Measurements from ENCODE around the gene ADAM22.

Gene ADAM22

DNA sequence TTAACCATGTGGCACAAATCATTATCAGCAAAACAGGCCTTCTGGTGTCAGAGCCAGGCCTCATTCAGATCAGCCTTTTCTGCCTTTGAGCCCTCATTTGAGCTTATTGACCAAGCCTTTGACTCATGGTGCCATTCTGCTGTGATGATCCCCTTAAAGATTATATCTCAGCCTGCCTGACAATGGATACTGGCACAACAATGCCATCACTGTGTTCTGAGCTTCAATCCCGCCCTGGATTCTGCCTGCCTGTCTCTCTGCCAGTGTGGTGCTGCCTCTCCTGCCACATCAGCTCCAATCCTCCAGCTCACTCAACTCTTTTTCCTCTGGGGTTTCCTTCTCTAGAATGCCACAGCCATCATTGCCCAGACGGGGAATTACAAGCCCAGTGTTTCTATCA is 233.2 kb downstream of the ADAM22 start:
- no peaks in the 10 kb centered on the region for H3K27me3 Mint-ChIP-seq (ENCODE audit: low read depth)
- H3K4me1 Mint-ChIP-seq: no peaks in the 10 kb centered on the region
- no peak overlapping the region for H3K27ac Mint-ChIP-seq
- H3K9me3 Mint-ChIP-seq: no peaks in the 10 kb centered on the region
- TF ChIP-seq, protein P1, sequence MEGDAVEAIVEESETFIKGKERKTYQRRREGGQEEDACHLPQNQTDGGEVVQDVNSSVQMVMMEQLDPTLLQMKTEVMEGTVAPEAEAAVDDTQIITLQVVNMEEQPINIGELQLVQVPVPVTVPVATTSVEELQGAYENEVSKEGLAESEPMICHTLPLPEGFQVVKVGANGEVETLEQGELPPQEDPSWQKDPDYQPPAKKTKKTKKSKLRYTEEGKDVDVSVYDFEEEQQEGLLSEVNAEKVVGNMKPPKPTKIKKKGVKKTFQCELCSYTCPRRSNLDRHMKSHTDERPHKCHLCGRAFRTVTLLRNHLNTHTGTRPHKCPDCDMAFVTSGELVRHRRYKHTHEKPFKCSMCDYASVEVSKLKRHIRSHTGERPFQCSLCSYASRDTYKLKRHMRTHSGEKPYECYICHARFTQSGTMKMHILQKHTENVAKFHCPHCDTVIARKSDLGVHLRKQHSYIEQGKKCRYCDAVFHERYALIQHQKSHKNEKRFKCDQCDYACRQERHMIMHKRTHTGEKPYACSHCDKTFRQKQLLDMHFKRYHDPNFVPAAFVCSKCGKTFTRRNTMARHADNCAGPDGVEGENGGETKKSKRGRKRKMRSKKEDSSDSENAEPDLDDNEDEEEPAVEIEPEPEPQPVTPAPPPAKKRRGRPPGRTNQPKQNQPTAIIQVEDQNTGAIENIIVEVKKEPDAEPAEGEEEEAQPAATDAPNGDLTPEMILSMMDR (IDR thresholded peaks at IDR 0.05; ENCODE audit: unreplicated experiment in 3 of 3): no peak
- no peak overlapping the region for H3K4me3 Mint-ChIP-seq
- no peaks in the 10 kb centered on the region for H3K36me3 Mint-ChIP-seq (ENCODE audit: low read depth)

DNA sequence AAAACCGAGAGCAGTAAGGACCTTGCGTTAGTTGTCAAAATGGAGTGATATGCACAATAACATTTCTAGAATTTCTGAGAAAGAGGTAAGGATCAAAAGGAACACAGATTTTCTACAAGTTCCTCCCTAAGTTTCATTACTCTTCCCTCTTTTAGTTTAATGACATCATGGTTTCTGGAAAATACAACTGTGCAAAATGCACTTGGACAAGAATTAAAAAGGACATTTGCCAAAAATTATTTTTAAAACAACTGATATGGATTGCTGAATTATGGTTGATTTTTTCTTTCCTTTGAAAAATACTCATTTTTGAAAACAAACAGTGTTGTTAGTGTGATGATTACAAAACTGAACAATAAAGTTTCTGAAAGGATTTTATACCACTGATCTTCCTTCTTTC is 233.7 kb downstream of the ADAM22 start:
- Mint-ChIP-seq H3K36me3 (ENCODE audit: low read depth) (no peaks in the 10 kb centered on the region), H3K4me1 (no peaks in the 10 kb centered on the region), H3K27ac (no peak overlapping the region), H3K27me3 (ENCODE audit: low read depth) (no peaks in the 10 kb centered on the region), H3K4me3 (no peak overlapping the region), H3K9me3 (no peaks in the 10 kb centered on the region)
- TF ChIP-seq, protein P1 (IDR thresholded peaks at IDR 0.05; ENCODE audit: unreplicated experiment in 3 of 3): no peak

DNA sequence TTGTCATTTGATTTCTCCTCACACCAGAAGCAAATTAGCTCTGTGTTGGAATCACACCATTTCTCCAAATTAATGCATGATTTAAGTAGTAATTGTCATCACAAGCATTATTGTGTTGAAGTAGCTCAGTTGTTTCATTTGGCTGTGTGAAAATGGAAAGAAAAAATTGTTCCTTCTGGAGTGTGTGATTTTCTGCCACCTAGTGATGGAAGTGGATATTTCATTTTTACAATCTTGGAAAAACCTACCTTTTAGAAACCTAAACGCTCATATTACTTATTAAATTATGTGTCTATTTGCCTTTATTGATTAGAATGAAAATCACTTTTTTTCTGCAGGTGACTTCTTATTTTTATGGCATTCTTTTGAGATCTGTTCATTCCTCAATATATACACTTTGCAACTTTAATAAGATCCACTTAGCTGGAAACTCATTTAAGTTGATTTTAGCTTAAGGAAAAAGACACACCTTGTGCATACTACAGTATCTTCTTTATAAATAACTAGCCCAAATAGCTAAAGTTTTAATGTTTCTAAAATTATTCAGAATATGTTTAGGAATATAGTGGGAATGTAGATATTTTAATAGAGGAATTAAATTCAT is 235.8 kb downstream of the ADAM22 start:
- Mint-ChIP-seq H3K9me3 (no peaks in the 10 kb centered on the region), H3K27me3 (ENCODE audit: low read depth) (no peaks in the 10 kb centered on the region), H3K27ac (no peak overlapping the region), H3K4me1 (no peaks in the 10 kb centered on the region), H3K4me3 (no peak overlapping the region), H3K36me3 (ENCODE audit: low read depth) (no peaks in the 10 kb centered on the region)
- TF ChIP-seq, protein P1 (IDR thresholded peaks at IDR 0.05; ENCODE audit: unreplicated experiment in 3 of 3): peak; percentile 61 to 62 (median 62)

DNA sequence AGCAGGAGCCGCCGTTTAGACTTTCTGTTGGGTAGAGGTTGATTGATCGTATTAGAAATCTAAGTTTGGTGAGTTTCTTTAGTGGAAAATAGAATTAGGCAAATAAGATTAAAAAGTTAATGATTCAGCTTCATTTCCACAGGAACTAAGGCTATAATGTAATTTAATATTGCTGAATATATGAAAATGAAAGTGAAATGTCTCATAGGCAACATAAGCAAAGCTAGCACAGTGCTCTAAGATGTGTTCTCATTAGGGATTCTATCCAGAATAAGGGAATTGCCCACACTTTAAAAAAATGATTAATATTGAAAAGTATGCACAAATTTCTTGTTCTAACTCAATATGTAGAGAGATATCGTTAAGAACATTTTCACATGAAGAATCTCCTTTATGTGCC is 238.8 kb downstream of the ADAM22 start:
- TF ChIP-seq, protein P1 (IDR thresholded peaks at IDR 0.05; ENCODE audit: unreplicated experiment in 3 of 3): no peak
- Mint-ChIP-seq H3K36me3 (ENCODE audit: low read depth) (no peaks in the 10 kb centered on the region), H3K9me3 (no peaks in the 10 kb centered on the region), H3K27me3 (ENCODE audit: low read depth) (no peaks in the 10 kb centered on the region), H3K4me1 (no peaks in the 10 kb centered on the region), H3K4me3 (no peak overlapping the region), H3K27ac (no peak overlapping the region)

DNA sequence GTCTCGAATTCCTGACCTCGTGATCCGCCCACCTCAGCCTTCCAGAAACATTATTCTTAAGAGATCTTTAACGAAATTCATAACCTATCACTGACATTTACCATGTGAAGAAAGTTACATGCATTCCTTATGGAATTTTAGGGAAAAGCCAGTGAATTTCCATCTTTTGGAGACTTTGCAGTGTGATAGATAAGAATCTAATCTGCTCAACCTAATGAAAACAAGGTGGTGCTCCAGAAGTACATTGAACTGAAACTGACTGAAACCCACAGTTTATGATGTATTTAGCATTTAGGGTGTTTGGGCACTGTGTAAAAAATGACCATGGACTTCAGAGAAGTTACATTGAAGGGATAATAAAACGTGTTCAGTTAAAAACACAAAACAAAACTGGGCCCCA is 242.1 kb downstream of the ADAM22 start:
- TF ChIP-seq, protein P1 (IDR thresholded peaks at IDR 0.05; ENCODE audit: unreplicated experiment in 3 of 3): no peak
- no peaks in the 10 kb centered on the region for H3K9me3 Mint-ChIP-seq
- no peak overlapping the region for H3K4me3 Mint-ChIP-seq
- H3K27ac Mint-ChIP-seq: no peak overlapping the region
- H3K36me3 Mint-ChIP-seq (ENCODE audit: low read depth): no peaks in the 10 kb centered on the region
- H3K27me3 Mint-ChIP-seq (ENCODE audit: low read depth): no peaks in the 10 kb centered on the region
- H3K4me1 Mint-ChIP-seq: no peaks in the 10 kb centered on the region

DNA sequence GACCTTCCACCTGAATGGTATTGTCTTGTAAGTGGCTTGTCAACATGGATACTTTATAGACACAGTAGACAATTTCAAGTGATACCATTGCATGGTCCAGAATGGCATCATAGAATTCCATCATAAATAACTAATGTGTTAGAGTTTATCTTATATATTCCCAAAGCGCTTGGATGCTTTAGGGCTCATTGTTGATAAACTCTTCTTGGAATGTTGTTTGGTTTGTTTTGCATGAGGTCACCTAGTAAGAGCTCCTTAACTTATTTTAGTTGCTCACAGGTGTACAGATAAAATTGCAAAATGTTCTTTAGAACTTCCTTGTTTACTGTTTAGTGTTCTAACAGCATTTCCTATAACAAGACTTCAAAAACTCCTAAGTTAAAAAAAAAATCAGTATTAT is 249.0 kb downstream of the ADAM22 start:
- Mint-ChIP-seq H3K9me3 (no peaks in the 10 kb centered on the region), H3K27ac (no peak overlapping the region), H3K4me1 (no peaks in the 10 kb centered on the region), H3K4me3 (no peak overlapping the region), H3K36me3 (ENCODE audit: low read depth) (no peaks in the 10 kb centered on the region), H3K27me3 (ENCODE audit: low read depth) (no peaks in the 10 kb centered on the region)
- TF ChIP-seq, protein P1 (IDR thresholded peaks at IDR 0.05; ENCODE audit: unreplicated experiment in 3 of 3): no peak

Measured in nephron (organoid).